GM19324 (cell line): ENCODE measurements around the gene ZNF451.
"Not testable (repeated sequence)": the region's sequence is repeated elsewhere in the genome, so short reads cannot be mapped to it uniquely, and the experiment has no call there.

ENCODE experiments used
- ATAC-seq: cut with Tn5 transposase; IDR thresholded peaks from one replicate; pipeline ENCODE4 v1.9.1; 2021; ENCODE audit warnings: mild to moderate bottlenecking, moderate library complexity; ENCODE audit not compliant: unreplicated experiment, low FRiP score

The ZNF451 gene

GRCh38 chr6:57089265-57089664 is 723 bp upstream of the ZNF451 start:
- no peak for ATAC-seq

GRCh38 chr6:57090458-57091067 is 575 bp downstream of the ZNF451 start:
- ATAC-seq = peak; percentile 19

- ATAC-seq = not testable (repeated sequence)
Measured at GRCh38 chr6:57091375-57091774, 1.4 kb downstream of the ZNF451 start.

- ATAC-seq = no peak
Measured at GRCh38 chr6:57094689-57095088, 4.7 kb downstream of the ZNF451 start.

GRCh38 chr6:57097596-57097995 is 7.6 kb downstream of the ZNF451 start:
- ATAC-seq = no peak

GRCh38 chr6:57102976-57103375 is 13.0 kb downstream of the ZNF451 start:
- ATAC-seq = no peak

- no peak for ATAC-seq
Measured at GRCh38 chr6:57104336-57104735, 14.3 kb downstream of the ZNF451 start.

- no peak for ATAC-seq
Measured at GRCh38 chr6:57106990-57107389, 17.0 kb downstream of the ZNF451 start.

- peak; percentile 86 for ATAC-seq
Measured at GRCh38 chr6:57108691-57109090, 18.7 kb downstream of the ZNF451 start.

- no peak for ATAC-seq
Measured at GRCh38 chr6:57109880-57110279, 19.9 kb downstream of the ZNF451 start.

GRCh38 chr6:57113105-57113504 is 23.1 kb downstream of the ZNF451 start:
- no peak for ATAC-seq

- ATAC-seq = no peak
Measured at GRCh38 chr6:57116776-57117175, 26.8 kb downstream of the ZNF451 start.

GRCh38 chr6:57117796-57118195 is 27.8 kb downstream of the ZNF451 start:
- ATAC-seq = no peak

GRCh38 chr6:57123111-57123510 is 33.1 kb downstream of the ZNF451 start:
- ATAC-seq = no peak

GRCh38 chr6:57127763-57128162 is 37.8 kb downstream of the ZNF451 start:
- ATAC-seq = no peak

- no peak for ATAC-seq
Measured at GRCh38 chr6:57130661-57131177, 40.7 kb downstream of the ZNF451 start.

- no peak for ATAC-seq
Measured at GRCh38 chr6:57134954-57135353, 45.0 kb downstream of the ZNF451 start.

GRCh38 chr6:57135885-57136284 is 45.9 kb downstream of the ZNF451 start:
- no peak for ATAC-seq

GRCh38 chr6:57137350-57137749 is 47.4 kb downstream of the ZNF451 start:
- no peak for ATAC-seq

GRCh38 chr6:57138026-57138425 is 48.0 kb downstream of the ZNF451 start:
- no peak for ATAC-seq

- no peak for ATAC-seq
Measured at GRCh38 chr6:57141451-57142177, 51.6 kb downstream of the ZNF451 start.

- no peak for ATAC-seq
Measured at GRCh38 chr6:57142178-57142525, 52.2 kb downstream of the ZNF451 start.
